Measurements from ENCODE around the gene SNAPC5. TPM values are rescaled to one million over a fixed set of nuclear protein-coding genes. Genes with fewer than 3 reads are reported as not detected.

The SNAPC5 gene
- total RNA-seq, 2 experiments from 2014 or later = 16.7 to 17.2 TPM

Other genes starting within 250 kb of the SNAPC5 start
- gene MEGF11, start 244.0 kb downstream of the SNAPC5 start, total RNA-seq = not detected
- gene DIS3L, start 204.2 kb downstream of the SNAPC5 start, total RNA-seq = 10 to 100 TPM; 24.0 to 24.9 TPM
- 10 to 100 TPM; 27.2 to 28.9 TPM for gene TIPIN, start 141.1 kb downstream of the SNAPC5 start, total RNA-seq
- 10 to 100 TPM; 87.6 to 89.0 TPM for gene MAP2K1, start 110.8 kb downstream of the SNAPC5 start, total RNA-seq
- gene RPL4, start 7.1 kb upstream of the SNAPC5 start, total RNA-seq = 1,000 to 10,000 TPM; 2,309 to 2,338 TPM
- gene ZWILCH, start 7.6 kb upstream of the SNAPC5 start, total RNA-seq = 10 to 100 TPM; 28.9 to 30.0 TPM
- gene LCTL, start 68.2 kb upstream of the SNAPC5 start, total RNA-seq = not detected
- under 1 TPM; 0.53 to 0.58 TPM for gene SMAD6, start 204.5 kb upstream of the SNAPC5 start, total RNA-seq

All from activated CD4-positive, alpha-beta memory T cell treated with anti-CD3 and anti-CD28 coated beads, Interleukin-2, amount 10 ng/mL, durations not matched to agents 7 days and 5 days (primary cell).